A549 (cell line): ENCODE measurements around the gene SNRK.

Source experiments
- RCOR1 ChIP-seq: fragments of 150-350 bp; IDR thresholded peaks from 2 replicates; pipeline ENCODE4 v1.6.1; 2014; ENCODE audit warnings: antibody characterized with exemption, low read length, low read depth
- TF ChIP-seq, protein P1 (sequence below): fragments of 200-600 bp; sonication (generic); IDR thresholded peaks from 2 replicates; pipeline ENCODE4 v1.6.1; 2016; ENCODE audit warnings: antibody characterized with exemption, mild to moderate bottlenecking, moderate library complexity
- TF ChIP-seq, protein P2 (sequence below): fragments of >200 bp; sonication (Bioruptor Twin); formaldehyde crosslinking; IDR thresholded peaks from 3 replicates; pipeline ENCODE4 v1.5.1; 2016

DNA sequence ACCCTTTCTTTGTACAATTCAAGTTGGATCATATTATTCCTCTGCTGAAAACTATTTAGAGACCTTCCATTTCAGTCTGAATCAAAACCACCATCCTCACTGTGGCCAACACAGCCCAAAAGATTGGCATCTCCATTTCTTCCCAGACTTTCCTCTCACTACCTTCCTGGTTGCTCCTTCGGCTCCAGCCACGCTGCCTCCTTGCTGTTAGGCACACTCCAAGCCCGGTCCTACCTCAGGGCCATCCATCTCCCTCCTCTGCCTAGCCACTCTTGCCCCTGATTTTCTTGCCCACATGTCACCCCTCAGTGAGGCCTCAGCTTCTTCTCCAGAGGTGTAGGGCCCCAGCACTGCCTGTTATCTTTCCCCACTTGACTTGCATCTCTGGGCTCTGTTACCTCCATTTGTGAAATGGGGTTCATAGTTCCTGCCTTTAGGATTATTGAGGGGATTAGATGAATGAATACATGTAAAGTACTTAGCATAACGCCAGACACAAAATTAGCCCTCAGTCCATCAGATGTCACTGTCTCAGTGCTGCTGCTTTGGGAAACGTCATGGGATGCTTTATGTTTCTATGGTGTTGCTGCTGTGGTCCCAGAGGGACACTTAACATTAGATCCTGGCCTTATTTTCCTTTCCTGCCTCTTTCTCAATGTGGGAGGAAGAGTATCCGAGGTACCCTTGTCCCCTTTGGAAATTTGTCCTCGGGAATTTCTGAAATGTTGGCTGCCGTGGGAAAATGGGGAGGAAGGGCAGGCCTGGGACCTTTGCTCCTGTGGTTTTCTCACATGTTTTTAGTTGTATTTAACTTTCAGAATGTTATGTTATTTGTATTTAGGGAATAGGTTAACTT, 31.3 kb downstream of the SNRK start:
- TF ChIP-seq, protein P1, sequence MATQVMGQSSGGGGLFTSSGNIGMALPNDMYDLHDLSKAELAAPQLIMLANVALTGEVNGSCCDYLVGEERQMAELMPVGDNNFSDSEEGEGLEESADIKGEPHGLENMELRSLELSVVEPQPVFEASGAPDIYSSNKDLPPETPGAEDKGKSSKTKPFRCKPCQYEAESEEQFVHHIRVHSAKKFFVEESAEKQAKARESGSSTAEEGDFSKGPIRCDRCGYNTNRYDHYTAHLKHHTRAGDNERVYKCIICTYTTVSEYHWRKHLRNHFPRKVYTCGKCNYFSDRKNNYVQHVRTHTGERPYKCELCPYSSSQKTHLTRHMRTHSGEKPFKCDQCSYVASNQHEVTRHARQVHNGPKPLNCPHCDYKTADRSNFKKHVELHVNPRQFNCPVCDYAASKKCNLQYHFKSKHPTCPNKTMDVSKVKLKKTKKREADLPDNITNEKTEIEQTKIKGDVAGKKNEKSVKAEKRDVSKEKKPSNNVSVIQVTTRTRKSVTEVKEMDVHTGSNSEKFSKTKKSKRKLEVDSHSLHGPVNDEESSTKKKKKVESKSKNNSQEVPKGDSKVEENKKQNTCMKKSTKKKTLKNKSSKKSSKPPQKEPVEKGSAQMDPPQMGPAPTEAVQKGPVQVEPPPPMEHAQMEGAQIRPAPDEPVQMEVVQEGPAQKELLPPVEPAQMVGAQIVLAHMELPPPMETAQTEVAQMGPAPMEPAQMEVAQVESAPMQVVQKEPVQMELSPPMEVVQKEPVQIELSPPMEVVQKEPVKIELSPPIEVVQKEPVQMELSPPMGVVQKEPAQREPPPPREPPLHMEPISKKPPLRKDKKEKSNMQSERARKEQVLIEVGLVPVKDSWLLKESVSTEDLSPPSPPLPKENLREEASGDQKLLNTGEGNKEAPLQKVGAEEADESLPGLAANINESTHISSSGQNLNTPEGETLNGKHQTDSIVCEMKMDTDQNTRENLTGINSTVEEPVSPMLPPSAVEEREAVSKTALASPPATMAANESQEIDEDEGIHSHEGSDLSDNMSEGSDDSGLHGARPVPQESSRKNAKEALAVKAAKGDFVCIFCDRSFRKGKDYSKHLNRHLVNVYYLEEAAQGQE: no peak
- TF ChIP-seq RCOR1: no peak
- TF ChIP-seq, protein P2, sequence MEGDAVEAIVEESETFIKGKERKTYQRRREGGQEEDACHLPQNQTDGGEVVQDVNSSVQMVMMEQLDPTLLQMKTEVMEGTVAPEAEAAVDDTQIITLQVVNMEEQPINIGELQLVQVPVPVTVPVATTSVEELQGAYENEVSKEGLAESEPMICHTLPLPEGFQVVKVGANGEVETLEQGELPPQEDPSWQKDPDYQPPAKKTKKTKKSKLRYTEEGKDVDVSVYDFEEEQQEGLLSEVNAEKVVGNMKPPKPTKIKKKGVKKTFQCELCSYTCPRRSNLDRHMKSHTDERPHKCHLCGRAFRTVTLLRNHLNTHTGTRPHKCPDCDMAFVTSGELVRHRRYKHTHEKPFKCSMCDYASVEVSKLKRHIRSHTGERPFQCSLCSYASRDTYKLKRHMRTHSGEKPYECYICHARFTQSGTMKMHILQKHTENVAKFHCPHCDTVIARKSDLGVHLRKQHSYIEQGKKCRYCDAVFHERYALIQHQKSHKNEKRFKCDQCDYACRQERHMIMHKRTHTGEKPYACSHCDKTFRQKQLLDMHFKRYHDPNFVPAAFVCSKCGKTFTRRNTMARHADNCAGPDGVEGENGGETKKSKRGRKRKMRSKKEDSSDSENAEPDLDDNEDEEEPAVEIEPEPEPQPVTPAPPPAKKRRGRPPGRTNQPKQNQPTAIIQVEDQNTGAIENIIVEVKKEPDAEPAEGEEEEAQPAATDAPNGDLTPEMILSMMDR: no peak
